Heart left ventricle (tissue), 16 donors: ENCODE data around the gene HIPK2. TPM values are rescaled to one million over a fixed set of nuclear protein-coding genes. Genes with fewer than 3 reads are reported as not detected.

Source experiments
- ATAC-seq, 4 donors: fragments of 200-7000 bp; cut with Tn5 transposase; one replicate each; pipeline ENCODE4 v1.9.1; 2020 to 2022; ENCODE audit warnings: moderate library complexity in 4 of 4, mild to moderate bottlenecking in 3 of 4, moderate number of reproducible peaks in 1 of 4
- DNase-seq, 5 donors: peaks; one replicate each; pipeline ENCODE4 v3.0.0-alpha.2; 2020
- H3K27ac ChIP-seq, 12 donors: fragments of 200-600 bp; sonication (generic) in 4 of 12; one replicate each; pipeline versions ENCODE4 v1.5.0 to v1.8.0; 2016 to 2022; ENCODE audit warnings: mild to moderate bottlenecking in 2 of 12
- H3K27me3 ChIP-seq, 9 donors: fragments of 200-600 bp; sonication (generic) in 2 of 9; one replicate each; pipeline versions ENCODE4 v1.5.1 to v1.8.0; 2016 to 2022; ENCODE audit warnings: mild to moderate bottlenecking in 3 of 9
- H3K36me3 ChIP-seq, 9 donors: fragments of 200-600 bp; sonication (generic) in 2 of 9; one replicate each; pipeline versions ENCODE4 v1.5.0 to v1.8.0; 2018 to 2022; ENCODE audit warnings: mild to moderate bottlenecking in 2 of 9
- H3K4me1 ChIP-seq, 12 donors: fragments of 200-600 bp; sonication (generic) in 4 of 12; one replicate each; pipeline versions ENCODE4 v1.5.0 to v1.8.0; 2016 to 2022; ENCODE audit warnings: mild to moderate bottlenecking in 3 of 12
- H3K4me3 ChIP-seq, 12 donors: fragments of 200-600 bp; sonication (generic) in 4 of 12; one replicate each; pipeline versions ENCODE4 v1.5.0 to v1.8.0; 2017 to 2022; ENCODE audit warnings: mild to moderate bottlenecking in 9 of 12, moderate library complexity in 4 of 12
- H3K9me3 ChIP-seq, 12 donors: fragments of 200-600 bp; sonication (generic) in 4 of 12; one replicate each; pipeline versions ENCODE4 v1.5.0 to v1.8.0; 2016 to 2022; ENCODE audit warnings: mild to moderate bottlenecking in 1 of 12
- POLR2A ChIP-seq, 2 donors: fragments of 450-650 bp; IDR thresholded peaks; one replicate each; pipeline ENCODE4 v1.6.1; 2017; ENCODE audit warnings: antibody characterized with exemption in 2 of 2, mild to moderate bottlenecking in 2 of 2, moderate library complexity in 2 of 2
- WGBS, 4 donors: extraction: QIAGEN DNeasy Blood & Tissue Kit in 2 of 4; methylation state at CpG; one replicate each; pipeline versions ENCODE4 v1.1.5 to v1.1.7; 2013 to 2018; 5-methylcytosine and 5-hydroxymethylcytosine counted together
- intact Hi-C, 10 donors: fragments of 100-400 bp; cut with DNase I; formaldehyde crosslinking; loops; one replicate each; pipeline versions ENCODE4 v1.11.1 to v1.14.2; 2022
- polyA plus RNA-seq, 2 donors: library from polyadenylated mRNA; stranded (reverse); fragments of 200-250 nt; gene quantifications; one replicate each; pipeline ENCODE4 v1.2.3, GENCODE V29; 2013
- total RNA-seq, 9 donors: library from RNA; depleted of rRNA in 2 of 9; stranded (reverse); fragments of >200 nt in 2 of 9; fragmentation: NEBNext Ultra II Directional in 3 of 9; extraction: Animal tissue kit (Norgen Biotek cat#: 25700) in 3 of 9; gene quantifications; one replicate each; pipeline versions ENCODE4 v1.1.0 to v1.2.4, GENCODE V29; 2016 to 2023
- TF ChIP-seq, protein P1 (sequence below), 12 donors: fragments of 200-600 bp; sonication (generic) in 4 of 12; IDR thresholded peaks; one replicate each; pipeline versions ENCODE4 v1.5.0 to v1.8.0; 2018 to 2022; ENCODE audit warnings: antibody characterized with exemption in 12 of 12, mild to moderate bottlenecking in 5 of 12
- donor health status: ischemic (EF 13 %, LVEDD 7.1; RV severe dilation, severe dysfunction).
- donor health status: healthy with polysubstance abuse.
- donor health status: DM: no; HTN: yes; CAD: no.
- donor health status: DM: no; HTN: no; CAD: no.
- donor health status: ischemic (EF 25% LVEDD 6.9; RV normal size, moderate dysfunction).
- donor health status: ischemic (EF 25% LVEDD 5.7; RV mildly dilated, moderate dysfunction).
- donor health status: healthy.
- donor health status: DM: yes; HTN: yes; CAD: no.
- donor health status: ischemic (EF 35%, LVEDD 5.7; RV mildly dilated, moderate dysfunction).
- donor health status: nonischemic (EF 11% LVEDD 7.7; RV severe dilation, severe dysfunction).
- donor health status: DM: yes; HTN: yes; CAD: no.
- donor health status: PGD.
- donor health status: ischemic (EF 29% LVEDD 5.4; RV normal size, mild dysfunction).
- donor health status: nonischemic (EF 23%, LVEDD 6.1; RV moderate dilation, normal function).

The HIPK2 gene
- total and polyA plus RNA-seq, 11 donors, result 43.2 to 244 (median 143) TPM

GRCh38 chr7:139659922-139660316, 117.9 kb downstream of the HIPK2 start:
- Histone ChIP-seq H3K27ac (peak overlapping the region in 11 of 12 donors; percentile 27 to 83 (median 60)), H3K4me1 (peaks cover 21 to 98% (median 78%) of the 10 kb centered on the region in 12 donors), H3K9me3 (no peaks in the 10 kb centered on the region), H3K4me3 (no peak overlapping the region), H3K27me3 (no peaks in the 10 kb centered on the region), H3K36me3 (peaks cover 0 to 3% (median 0%) of the 10 kb centered on the region in 9 donors)
- ATAC-seq (peak in 2 of 4 donors; percentile 13 to 23), DNase-seq (no peak)
- WGBS, 4 donors, result 65 to 81% (median 74%) methylated on average over 2 of the region's 2 CpGs
- TF ChIP-seq, protein P1, sequence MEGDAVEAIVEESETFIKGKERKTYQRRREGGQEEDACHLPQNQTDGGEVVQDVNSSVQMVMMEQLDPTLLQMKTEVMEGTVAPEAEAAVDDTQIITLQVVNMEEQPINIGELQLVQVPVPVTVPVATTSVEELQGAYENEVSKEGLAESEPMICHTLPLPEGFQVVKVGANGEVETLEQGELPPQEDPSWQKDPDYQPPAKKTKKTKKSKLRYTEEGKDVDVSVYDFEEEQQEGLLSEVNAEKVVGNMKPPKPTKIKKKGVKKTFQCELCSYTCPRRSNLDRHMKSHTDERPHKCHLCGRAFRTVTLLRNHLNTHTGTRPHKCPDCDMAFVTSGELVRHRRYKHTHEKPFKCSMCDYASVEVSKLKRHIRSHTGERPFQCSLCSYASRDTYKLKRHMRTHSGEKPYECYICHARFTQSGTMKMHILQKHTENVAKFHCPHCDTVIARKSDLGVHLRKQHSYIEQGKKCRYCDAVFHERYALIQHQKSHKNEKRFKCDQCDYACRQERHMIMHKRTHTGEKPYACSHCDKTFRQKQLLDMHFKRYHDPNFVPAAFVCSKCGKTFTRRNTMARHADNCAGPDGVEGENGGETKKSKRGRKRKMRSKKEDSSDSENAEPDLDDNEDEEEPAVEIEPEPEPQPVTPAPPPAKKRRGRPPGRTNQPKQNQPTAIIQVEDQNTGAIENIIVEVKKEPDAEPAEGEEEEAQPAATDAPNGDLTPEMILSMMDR (IDR thresholded peaks at IDR 0.05), result no peak
- no peak for TF ChIP-seq POLR2A (IDR thresholded peaks at IDR 0.05)
- intact Hi-C loops, result loop anchor here in 2 of 10 donors (5.0 to 10.0 kb wide), 2 partner anchors 37 to 45 kb away; no protein-coding TSS in a partner anchor

GRCh38 chr7:139658908-139659675, 118.7 kb downstream of the HIPK2 start:
- peaks cover 0 to 7% (median 0%) of the 10 kb centered on the region in 9 donors for H3K36me3 ChIP-seq
- no peak for DNase-seq
- 50 to 58% (median 54%) methylated on average over 14 of the region's 14 CpGs for WGBS, 4 donors
- no peaks in the 10 kb centered on the region for H3K27me3 ChIP-seq
- TF ChIP-seq, protein P1 (IDR thresholded peaks at IDR 0.05), result no peak
- TF ChIP-seq POLR2A (IDR thresholded peaks at IDR 0.05), result no peak
- peak overlapping the region in 11 of 12 donors; percentile 23 to 83 (median 60) for H3K27ac ChIP-seq
- ATAC-seq, result peak in 1 of 4 donors; percentile 14
- H3K4me3 ChIP-seq, result no peak overlapping the region
- H3K9me3 ChIP-seq, result no peaks in the 10 kb centered on the region
- peaks cover 23 to 98% (median 84%) of the 10 kb centered on the region in 12 donors for H3K4me1 ChIP-seq
- intact Hi-C loops, result loop anchor here in 2 of 10 donors (5.0 to 10.0 kb wide), 2 partner anchors 38 to 46 kb away; no protein-coding TSS in a partner anchor

DNA sequence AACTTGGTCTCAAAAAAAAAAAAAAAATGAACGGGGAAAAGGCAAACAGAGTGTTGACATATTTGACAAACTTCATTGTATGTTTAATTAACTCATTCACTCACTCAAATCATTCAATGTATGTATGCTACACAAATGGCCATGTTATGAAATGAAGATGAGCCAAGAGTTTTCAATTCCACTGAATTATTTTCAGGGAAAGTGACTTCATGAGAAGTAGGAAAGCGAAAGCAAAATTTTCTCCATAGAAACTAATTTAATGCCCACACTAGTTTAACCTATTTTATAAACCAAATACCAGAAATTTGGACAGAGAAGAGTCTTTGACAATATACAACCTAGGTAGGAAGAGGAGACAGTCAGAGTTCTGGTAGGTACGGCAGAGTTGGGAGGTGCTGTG, 119.5 kb downstream of the HIPK2 start:
- Histone ChIP-seq H3K4me1 (peaks cover 23 to 99% (median 82%) of the 10 kb centered on the region in 12 donors), H3K4me3 (no peak overlapping the region), H3K27me3 (no peaks in the 10 kb centered on the region), H3K9me3 (no peaks in the 10 kb centered on the region), H3K36me3 (peaks cover 0 to 7% (median 0%) of the 10 kb centered on the region in 9 donors), H3K27ac (peak overlapping the region in 11 of 12 donors; percentile 23 to 83 (median 60))
- WGBS, 4 donors, result 71 to 77% (median 72%) methylated on average over 3 of the region's 3 CpGs
- intact Hi-C loops, result loop anchor here in 2 of 10 donors (5.0 to 10.0 kb wide), 2 partner anchors 39 to 47 kb away; no protein-coding TSS in a partner anchor
- ATAC-seq, result no peak
- TF ChIP-seq, protein P1 (IDR thresholded peaks at IDR 0.05), result no peak
- no peak for TF ChIP-seq POLR2A (IDR thresholded peaks at IDR 0.05)
- no peak for DNase-seq

DNA sequence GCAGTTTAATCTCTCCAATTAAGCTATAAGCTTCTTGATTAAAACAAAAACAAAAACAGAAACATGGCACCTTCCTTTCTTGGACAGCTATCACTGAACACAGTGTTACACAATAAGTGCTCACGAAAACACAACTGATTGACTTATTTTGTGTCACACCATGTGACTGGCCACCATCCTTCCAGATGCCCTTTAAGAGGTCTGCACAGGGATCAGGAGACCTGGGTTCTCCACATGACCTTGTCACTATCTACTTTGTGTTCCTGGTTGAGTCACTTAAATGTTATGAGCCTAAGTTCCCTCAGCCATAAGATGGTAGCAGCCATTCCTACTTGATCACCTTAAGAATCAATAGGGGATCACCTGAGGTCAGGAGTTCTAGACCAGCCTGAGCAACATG, 120.1 kb downstream of the HIPK2 start:
- Histone ChIP-seq H3K4me1 (peaks cover 18 to 99% (median 77%) of the 10 kb centered on the region in 12 donors), H3K27ac (peak overlapping the region in 6 of 12 donors; percentile 8 to 83 (median 36)), H3K36me3 (peaks cover 0 to 7% (median 0%) of the 10 kb centered on the region in 9 donors), H3K9me3 (no peaks in the 10 kb centered on the region), H3K27me3 (no peaks in the 10 kb centered on the region), H3K4me3 (no peak overlapping the region)
- no peak for TF ChIP-seq POLR2A (IDR thresholded peaks at IDR 0.05)
- TF ChIP-seq, protein P1 (IDR thresholded peaks at IDR 0.05), result no peak
- 38 to 53% (median 51%) methylated on average over 1 of the region's 1 CpG for WGBS, 4 donors
- DNase-seq (no peak), ATAC-seq (no peak)
- intact Hi-C loops, result loop anchor here in 2 of 10 donors (5.0 to 10.0 kb wide), 2 partner anchors 40 to 47 kb away; no protein-coding TSS in a partner anchor
